T-helper 2 cell (primary cell): ENCODE data around the gene WNT9A.

Experiments
- DNase-seq, 5 experiments: peaks; one replicate each; pipeline versions ENCODE4 v3.0.0 to v3.0.0-alpha.2; 2012 to 2022

The WNT9A gene

DNA sequence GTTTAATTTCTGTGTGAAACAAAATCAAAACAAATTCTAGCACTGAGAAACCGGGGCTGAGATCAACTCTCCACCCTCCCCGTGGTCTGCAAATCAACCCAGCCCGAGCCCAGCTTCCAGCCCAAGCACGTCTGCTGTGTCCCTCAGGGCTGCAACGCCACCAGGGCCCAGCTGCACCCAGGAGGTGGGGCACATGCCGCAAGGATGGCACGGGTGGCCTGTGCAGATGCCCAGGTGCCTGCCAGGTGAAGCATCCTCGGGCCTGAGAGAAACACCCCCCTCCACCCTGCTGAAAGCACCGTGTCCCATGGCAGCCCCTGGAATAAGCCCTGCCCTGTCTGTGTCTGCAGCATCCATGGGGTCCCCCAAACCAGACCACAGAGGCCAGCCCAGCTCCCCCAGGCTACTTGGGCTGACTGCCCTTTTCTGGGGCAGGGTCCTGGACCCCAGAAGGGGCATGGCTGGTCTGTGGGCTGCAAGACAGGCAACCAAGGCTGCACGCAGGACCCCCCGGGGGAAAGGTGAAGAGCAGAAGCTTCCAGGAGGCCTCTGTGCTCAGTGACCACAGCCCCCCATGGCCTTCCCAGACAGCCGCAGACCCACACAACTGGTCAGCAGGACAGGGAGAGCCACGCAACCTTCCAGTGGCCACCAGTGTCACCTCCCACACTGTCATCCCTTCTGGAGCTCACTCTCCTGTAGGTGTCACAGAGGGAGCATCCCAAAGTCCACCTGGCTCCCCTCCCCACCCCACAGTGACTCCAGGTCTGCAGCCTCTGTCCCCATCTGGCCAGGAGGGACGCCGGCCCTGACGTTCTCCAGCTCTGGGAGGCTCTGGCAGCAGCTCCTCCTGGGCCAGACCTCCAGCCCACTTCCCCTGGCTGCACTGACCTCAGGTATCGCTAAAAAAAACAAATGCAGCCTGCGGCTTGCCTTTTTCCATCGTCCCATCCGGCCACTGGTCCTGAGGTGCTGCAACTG lies 7.7 kb downstream of the WNT9A start:
- peak in 1 of 5 experiments; percentile 7 for DNase-seq

GRCh38 chr1:227938911-227939790 lies 8.6 kb downstream of the WNT9A start:
- no peak for DNase-seq

- no peak for DNase-seq
These were observed 9.5 kb downstream of the WNT9A start for GRCh38 chr1:227938276-227938675.

DNA sequence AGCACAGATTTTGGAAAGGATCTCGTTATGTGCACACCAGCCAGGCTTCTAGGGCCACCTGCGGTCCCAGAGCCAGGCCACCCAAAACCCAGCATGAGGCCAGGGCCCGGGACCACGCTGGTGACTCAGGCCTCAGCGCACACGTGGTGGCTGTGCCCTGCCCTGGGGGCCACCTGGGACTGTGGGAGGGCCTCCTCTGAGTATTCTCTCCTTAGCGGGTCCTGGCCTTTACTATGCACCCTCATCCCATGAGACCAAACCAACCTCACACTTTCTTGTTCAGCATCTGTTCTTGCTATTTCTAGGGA lies 9.9 kb downstream of the WNT9A start:
- no peak for DNase-seq

- no peak for DNase-seq
These were observed 10.5 kb downstream of the WNT9A start for GRCh38 chr1:227937031-227937837.

DNA sequence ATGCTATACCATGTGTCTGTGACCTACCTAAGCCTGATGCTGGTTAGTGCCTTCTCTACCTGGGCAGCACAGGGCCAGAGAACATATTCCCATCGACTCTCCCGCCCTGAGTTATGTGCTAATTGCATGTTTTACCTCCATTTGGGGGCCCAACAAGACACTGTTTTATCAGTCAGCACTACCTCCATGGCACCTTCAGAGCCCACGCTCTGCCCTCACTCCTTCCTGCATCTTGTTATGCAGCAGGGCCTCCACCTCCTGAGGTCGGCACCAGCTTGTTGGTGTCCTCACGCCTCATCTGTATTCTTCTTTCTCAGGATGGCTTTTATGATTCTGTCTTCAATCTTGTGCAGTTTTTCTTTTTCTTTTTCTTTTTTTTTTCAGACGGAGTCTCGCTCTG lies 11.9 kb downstream of the WNT9A start:
- no peak for DNase-seq

GRCh38 chr1:227934476-227935313 lies 13.0 kb downstream of the WNT9A start:
- DNase-seq = peak in 3 of 5 experiments; percentile 17 to 61 (median 51)

- peak in 1 of 5 experiments; percentile 4 for DNase-seq
These were observed 17.8 kb downstream of the WNT9A start for GRCh38 chr1:227929751-227930472.

DNA sequence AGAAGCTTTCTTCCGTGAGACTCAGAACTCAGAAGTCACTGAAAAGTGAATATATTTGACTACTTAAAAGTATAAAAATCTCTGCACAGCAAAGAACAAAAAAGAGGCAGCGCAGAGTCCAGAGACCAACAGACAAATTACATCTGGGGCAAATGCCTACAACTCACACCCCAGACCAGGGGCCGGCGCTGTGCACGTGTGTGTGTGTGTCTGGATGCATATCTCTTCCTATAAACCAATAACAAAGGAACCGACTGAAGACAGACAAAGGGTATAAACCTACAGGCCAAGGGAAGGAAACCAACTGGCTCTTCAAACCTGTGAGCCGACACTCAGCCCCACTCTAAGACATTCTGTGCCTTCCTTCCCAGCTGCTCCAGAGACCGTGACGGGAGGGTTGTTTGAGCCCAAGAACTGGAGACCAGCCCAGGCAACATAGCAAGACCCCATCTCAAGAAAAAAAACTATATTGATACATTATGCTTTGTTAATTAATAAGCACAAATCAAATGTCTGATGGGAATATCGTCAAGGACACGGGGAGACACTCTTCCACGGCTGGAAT lies 18.8 kb downstream of the WNT9A start:
- DNase-seq = no peak

- DNase-seq = no peak
These were observed 19.6 kb downstream of the WNT9A start for GRCh38 chr1:227927971-227928741.

DNA sequence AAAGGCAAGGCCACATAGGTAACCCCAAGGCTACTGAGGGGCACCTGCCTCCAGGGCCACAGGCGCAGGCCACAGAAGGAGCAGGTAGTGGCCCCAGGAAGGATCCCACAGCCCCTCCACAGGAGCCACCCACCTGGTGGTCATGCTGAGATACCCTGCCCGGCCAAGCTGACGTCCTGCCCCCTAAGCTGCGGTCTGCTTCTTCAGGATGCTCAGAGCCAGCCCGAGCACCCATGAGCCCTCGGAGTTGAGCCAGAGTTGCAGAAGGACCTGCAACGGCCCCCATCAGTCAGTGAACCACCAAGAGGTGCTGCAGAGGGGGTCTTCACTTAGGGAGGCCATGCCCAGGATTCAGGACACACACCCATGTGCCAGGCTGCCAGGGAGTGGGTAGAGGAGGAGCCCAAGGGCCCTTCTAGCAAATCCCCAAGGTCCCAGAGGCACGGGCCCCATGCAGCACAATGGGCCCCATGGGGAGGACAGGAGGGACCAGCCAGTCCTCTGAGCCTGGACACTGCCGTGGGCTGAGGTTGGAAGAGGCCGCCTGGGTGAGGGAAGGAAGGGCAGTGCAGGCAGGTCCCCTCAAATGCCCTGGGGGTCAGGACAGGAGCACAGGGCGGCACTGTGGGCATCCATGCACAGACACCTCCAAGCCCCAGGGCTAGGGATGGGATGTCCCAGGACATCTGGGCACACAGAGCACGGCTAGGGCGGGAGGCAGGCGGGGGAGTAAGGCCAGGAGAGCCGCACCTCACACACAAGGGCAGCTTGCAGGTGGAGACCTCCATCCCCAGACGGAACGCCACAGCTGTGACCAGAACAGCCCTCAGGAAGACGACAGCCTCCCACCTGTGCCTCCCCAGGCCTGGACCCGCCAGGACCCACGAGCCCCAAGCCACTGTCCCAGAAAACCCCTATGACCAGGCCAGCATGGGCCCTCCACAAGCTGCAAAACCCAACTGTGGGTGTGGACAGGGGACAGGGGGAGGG lies 20.5 kb downstream of the WNT9A start:
- DNase-seq = no peak

GRCh38 chr1:227926216-227926791 lies 21.4 kb downstream of the WNT9A start:
- no peak for DNase-seq

DNA sequence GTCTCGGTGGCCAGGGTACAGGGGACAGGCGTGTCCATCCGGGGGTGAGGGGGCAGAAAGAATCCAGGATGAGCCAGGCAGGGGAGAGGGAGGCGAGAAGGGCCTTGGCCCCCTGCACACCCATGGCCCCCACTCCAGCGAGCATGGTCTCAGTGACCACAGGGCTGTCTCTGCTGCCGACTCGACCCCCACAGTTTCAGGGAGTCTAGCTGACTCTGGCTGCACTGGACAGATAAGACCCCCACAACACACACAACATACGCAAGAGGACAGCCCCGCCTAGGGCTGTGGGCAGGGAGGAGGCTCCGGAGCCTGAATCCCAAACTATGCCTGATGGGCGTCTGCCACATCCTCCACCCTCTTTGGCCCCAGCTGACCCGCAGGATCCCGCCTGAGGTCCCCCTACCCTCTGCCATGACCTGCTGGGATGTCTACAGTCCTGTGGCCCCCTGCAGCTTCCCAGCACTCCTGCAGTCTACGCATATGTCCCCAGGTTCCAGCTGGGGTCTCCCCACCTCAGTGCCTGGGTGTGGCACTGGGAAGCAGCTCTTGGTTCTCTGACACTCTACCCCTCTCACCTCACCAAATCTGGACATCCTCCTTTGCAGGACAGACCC lies 22.0 kb downstream of the WNT9A start:
- no peak for DNase-seq

DNA sequence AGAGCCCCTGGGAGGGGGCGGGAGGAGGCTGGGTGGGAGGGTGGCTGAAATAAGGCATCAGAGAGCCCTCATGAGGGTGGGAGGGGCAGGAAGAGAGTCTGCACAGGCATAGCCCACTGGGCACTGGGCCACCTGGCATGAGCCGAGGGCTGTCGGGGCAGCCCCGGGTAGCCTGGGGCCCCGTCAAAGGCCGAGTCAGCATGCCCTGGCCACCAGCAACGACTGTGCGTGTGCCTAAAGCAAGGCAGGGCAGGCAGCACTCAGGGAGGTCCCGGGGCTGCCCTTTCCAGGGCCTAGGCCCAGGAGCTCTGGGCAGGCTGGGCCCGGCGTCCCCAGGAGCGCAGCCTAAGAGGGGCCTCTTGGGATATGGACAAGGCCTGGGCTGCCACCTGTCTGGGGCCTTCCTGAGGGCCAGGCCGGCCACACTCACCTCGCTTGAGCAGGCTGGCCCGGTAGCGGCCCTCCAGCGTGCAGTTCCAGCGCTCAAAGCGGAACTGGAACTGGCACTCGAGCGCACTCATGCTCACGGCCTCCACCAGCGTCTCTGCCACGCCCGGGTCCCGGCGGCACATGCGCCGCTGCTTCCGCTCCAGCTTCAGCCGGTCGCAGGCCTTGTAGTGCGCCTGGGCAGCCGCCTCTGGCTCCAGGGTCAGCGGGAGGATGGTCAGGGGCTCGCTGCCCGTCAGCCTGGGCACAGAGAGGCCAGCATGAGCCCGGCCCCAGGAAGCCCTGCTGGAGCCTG lies 22.7 kb downstream of the WNT9A start:
- no peak for DNase-seq

- DNase-seq = peak in 1 of 5 experiments; percentile 3
These were observed 23.4 kb downstream of the WNT9A start for GRCh38 chr1:227924168-227924832.
